Activated naive CD8-positive, alpha-beta T cell treated with anti-CD3 and anti-CD28 coated beads, Interleukin-2, amount 50 U/mL, for 24 hours (primary cell): ENCODE data around the gene PNMA8C.

Source experiments
- ATAC-seq: fragments of 150-1000 bp; cut with Tn5 transposase; one replicate; pipeline ENCODE4 v1.10.0; 2021
- DNase-seq: peaks from one replicate; pipeline ENCODE4 v3.0.0; 2021
- H3K27ac Mint-ChIP-seq: one replicate; pipeline ENCODE4 v1.8.0; 2021; ENCODE audit warnings: mild to moderate bottlenecking, mixed read lengths
- H3K27me3 Mint-ChIP-seq: one replicate; pipeline ENCODE4 v1.8.0; 2021; ENCODE audit warnings: mixed read lengths
- H3K36me3 Mint-ChIP-seq: one replicate; pipeline ENCODE4 v1.8.0; 2021; ENCODE audit warnings: low read depth, mixed read lengths
- H3K4me1 Mint-ChIP-seq: one replicate; pipeline ENCODE4 v1.8.0; 2021; ENCODE audit warnings: mixed read lengths
- H3K4me3 Mint-ChIP-seq: one replicate; pipeline ENCODE4 v1.8.0; 2021; ENCODE audit warnings: mild to moderate bottlenecking, moderate library complexity, mixed read lengths
- H3K9me3 Mint-ChIP-seq: one replicate; pipeline ENCODE4 v1.8.0; 2021; ENCODE audit warnings: mixed read lengths

Gene PNMA8C

DNA sequence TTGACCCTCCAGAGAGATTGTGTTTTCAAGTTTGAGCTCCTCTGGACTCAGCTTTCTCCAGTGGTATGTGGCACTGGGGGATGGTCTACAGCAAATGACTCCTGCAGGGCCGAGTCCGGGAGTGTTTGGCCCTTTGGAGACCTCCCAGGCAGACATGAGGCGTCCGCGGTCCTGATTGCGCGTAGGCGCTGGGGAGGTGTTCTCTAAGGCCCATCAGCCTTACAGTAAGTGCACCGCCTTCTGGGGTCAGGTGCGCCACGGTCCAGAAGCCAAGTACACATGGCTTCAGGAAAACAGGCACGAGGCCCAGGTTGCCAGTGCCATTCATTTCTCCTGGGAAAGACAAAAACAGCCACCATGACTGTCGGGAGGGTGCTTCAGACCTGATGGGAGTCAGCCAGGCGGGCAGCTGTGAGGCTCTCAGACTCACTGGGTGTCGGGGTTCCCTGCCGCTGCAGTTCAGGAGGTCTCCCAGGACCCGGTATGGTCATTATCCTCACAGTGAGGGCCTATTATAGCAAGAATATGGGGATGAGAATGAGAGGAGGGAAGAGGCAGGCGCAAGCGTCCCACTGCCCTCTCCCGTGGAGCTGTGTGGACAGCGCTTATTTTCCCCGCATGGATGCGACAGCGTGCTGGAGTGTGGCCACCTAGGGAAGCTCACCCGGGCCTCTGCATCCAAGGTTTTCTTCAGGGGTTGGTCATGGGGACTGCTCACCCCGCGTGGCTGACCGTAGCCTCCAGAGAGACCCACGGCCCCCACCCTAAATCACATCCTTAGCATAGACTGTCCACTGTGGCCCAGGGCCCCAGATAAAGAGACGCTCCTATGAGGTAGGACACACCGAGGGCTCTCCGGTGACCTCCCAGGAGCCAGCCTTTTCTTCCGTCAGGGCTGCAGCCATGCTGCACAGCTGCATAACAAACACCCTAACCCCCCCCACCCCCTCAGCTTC lies 37.2 kb downstream of the PNMA8C start:
- Mint-ChIP-seq H3K4me3 (no peak overlapping the region), H3K27ac (no peak overlapping the region), H3K27me3 (no peaks in the 10 kb centered on the region), H3K9me3 (no peaks in the 10 kb centered on the region), H3K36me3 (peaks cover 39% of the 10 kb centered on the region), H3K4me1 (peaks cover 10% of the 10 kb centered on the region)
- ATAC-seq: no peak
- no peak for DNase-seq

DNA sequence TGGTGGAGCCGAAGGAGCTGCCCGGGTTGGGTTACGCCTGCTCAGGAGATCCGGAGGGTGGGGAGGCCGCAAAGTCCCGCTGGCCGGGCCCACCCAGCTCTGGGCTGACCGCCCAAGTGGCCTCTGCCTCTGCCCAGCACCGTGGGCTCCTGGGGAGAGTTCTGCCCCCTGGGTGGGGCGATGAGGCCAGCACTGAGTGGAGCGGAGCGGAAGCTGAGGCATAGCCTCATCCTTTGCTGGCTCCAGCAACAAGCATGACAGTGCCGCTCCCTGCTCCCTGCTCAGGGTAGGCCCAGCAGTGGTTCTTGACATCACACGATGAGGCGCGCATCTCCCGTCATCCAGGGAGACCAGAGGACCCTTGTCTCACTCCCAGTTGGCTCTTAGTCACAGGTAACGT lies 37.9 kb downstream of the PNMA8C start:
- H3K9me3 Mint-ChIP-seq: no peaks in the 10 kb centered on the region
- peaks cover 10% of the 10 kb centered on the region for H3K4me1 Mint-ChIP-seq
- DNase-seq: no peak
- H3K4me3 Mint-ChIP-seq: no peak overlapping the region
- ATAC-seq: no peak
- H3K27me3 Mint-ChIP-seq: no peaks in the 10 kb centered on the region
- H3K27ac Mint-ChIP-seq: no peak overlapping the region
- H3K36me3 Mint-ChIP-seq: peaks cover 41% of the 10 kb centered on the region

DNA sequence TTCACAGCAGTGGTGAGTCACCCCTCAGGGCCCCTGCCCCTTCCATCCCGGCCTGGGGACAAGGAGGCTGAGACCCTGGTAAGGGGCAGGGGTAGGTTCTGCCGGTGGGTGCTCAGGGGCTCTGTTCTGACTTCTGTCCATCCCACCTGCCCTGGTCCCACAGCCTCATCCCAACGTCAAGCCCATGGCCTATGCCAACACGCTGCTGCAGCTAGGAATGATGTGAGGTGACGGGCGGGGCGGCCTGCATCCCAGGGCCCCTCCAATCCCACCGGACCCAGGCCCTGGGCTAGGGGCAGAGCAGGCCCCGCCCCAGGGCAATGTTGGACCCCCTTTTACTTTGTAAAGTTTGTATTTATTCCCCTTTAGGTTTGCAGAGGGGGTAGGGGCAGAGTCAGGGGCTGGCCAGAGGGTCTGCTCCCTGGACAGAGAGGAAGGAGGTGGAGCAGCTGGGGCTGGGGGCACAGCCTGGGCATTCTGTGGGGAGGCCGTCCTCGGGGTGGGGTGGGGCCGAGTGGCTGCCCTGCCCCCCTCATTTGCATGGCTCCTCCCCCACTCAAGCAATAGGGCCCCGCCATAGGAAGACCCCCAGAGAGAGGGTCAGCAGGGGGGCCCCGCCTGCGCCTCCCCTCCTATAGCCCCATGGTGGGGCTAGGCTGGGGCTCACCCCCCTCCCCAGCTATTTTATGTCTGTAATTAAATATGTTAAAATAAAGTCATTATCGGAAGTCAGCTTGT lies 38.4 kb downstream of the PNMA8C start:
- Mint-ChIP-seq H3K4me1 (peaks cover 8% of the 10 kb centered on the region), H3K36me3 (peaks cover 44% of the 10 kb centered on the region), H3K27ac (no peak overlapping the region), H3K4me3 (no peak overlapping the region), H3K9me3 (no peaks in the 10 kb centered on the region), H3K27me3 (no peaks in the 10 kb centered on the region)
- no peak for DNase-seq
- ATAC-seq: no peak

DNA sequence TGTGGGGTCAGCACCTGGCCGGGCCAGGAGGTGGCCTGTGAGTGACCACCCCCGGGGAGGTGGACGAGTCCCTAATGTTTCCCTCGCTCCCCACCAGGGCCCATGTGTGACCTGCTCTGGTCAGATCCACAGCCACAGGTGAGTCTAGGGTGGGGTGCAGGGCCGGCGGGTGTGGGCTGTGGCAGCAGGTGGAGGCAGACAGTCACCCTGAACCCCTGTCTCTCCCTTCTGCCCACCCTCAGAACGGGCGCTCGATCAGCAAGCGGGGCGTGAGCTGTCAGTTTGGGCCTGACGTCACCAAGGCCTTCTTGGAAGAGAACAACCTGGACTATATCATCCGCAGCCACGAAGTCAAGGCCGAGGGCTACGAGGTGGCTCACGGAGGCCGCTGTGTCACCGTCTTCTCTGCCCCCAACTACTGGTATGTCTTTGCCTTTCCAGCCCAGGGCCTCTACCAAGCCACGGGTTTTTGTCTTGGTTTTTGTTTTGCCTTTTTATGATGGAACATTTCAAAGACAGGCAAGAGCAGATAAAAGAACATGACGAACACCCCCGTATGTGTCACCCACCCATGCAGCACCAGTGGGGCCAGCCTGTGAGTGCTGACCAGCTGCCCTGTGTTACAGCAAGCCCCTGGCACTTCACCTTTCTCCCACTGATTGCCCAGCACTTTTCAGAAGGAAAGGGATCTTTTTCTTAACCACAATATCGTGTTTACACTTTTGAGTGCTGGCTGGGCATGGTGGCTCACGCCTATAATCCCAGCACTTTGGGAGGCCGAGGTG lies 40.2 kb downstream of the PNMA8C start:
- no peaks in the 10 kb centered on the region for H3K27me3 Mint-ChIP-seq
- H3K4me1 Mint-ChIP-seq: peaks cover 4% of the 10 kb centered on the region
- ATAC-seq (no peak), DNase-seq (no peak)
- peaks cover 52% of the 10 kb centered on the region for H3K36me3 Mint-ChIP-seq
- H3K27ac Mint-ChIP-seq: no peak overlapping the region
- no peak overlapping the region for H3K4me3 Mint-ChIP-seq
- H3K9me3 Mint-ChIP-seq: no peaks in the 10 kb centered on the region

DNA sequence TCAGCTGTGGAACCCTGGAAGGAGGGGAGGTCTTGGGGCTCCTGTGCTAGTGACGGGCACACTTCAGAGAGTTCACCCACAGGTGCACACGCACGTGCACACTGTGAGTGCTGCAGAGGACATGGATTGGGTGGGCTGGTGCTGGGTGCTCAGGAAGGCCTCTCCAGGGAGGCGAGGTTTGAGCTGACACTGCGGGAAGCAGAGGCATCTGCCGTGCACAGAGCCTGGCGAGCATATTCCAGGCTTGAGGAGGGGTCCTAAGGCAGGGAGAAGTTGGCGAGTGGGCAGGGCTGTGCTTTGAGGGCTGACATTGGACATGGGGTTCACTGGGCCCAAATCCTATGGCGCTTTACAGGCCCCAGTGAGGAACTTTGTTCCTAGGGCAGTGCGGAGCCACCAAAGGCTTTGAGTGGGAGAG lies 41.0 kb downstream of the PNMA8C start:
- peaks cover 2% of the 10 kb centered on the region for H3K4me1 Mint-ChIP-seq
- H3K36me3 Mint-ChIP-seq: peaks cover 53% of the 10 kb centered on the region
- DNase-seq: no peak
- no peaks in the 10 kb centered on the region for H3K27me3 Mint-ChIP-seq
- no peaks in the 10 kb centered on the region for H3K9me3 Mint-ChIP-seq
- no peak for ATAC-seq
- H3K27ac Mint-ChIP-seq: peak overlapping the region; percentile 56
- no peak overlapping the region for H3K4me3 Mint-ChIP-seq

DNA sequence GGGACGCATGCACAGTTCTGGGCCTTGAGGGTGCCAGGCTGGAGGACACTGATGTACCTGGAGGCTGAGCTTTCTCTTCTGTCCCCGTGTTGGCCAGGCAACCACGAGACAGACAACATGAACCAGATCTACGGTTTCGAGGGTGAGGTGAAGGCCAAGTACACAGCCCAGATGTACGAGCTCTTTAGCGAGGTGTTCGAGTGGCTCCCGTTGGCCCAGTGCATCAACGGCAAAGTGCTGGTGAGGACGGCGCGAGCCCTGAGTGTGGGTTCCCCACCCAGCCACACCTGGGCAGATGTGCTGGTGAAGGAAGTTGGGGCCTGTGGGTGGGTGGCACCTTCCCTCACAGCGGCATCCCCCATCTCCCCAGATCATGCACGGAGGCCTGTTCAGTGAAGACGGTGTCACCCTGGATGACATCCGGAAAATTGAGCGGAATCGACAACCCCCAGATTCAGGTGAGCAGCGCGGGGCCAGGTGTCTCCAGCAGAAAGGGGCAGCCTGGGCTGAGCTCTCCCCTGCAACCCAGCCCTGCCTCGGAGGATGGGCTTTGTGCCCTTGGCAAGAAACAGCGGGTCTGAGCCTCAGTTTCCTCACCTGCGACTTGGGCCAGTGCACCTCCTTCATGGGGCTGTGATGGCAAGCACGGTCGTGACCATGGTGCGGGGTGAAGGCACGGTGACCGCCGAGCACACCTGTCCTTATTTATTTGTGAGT lies 41.6 kb downstream of the PNMA8C start:
- peak overlapping the region; percentile 56 for H3K27ac Mint-ChIP-seq
- H3K4me1 Mint-ChIP-seq: peaks cover 2% of the 10 kb centered on the region
- H3K4me3 Mint-ChIP-seq: no peak overlapping the region
- no peaks in the 10 kb centered on the region for H3K9me3 Mint-ChIP-seq
- DNase-seq (no peak), ATAC-seq (no peak)
- no peaks in the 10 kb centered on the region for H3K27me3 Mint-ChIP-seq
- peaks cover 58% of the 10 kb centered on the region for H3K36me3 Mint-ChIP-seq

DNA sequence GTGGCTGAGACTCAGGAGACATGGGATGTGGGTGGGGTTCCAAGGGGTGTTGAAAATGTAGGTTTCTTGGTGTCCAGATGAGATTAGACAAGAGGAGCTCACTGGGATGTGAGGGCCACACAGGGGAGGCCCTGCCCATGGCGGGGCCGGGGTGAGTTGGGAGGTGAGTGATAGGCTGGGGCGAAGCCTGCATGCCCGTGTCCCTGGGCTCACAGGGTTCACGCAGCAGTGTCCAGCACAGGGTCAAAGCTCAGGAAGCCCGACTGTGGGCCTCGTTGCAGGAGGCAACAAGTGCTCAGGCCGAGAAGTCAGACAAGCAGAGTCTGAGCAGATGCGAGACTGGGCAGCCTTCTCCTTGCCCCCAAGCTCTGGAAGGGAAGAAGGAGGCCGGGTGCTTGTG lies 42.6 kb downstream of the PNMA8C start:
- no peaks in the 10 kb centered on the region for H3K9me3 Mint-ChIP-seq
- H3K4me3 Mint-ChIP-seq: no peak overlapping the region
- DNase-seq: no peak
- no peak for ATAC-seq
- peaks cover 2% of the 10 kb centered on the region for H3K4me1 Mint-ChIP-seq
- no peaks in the 10 kb centered on the region for H3K27me3 Mint-ChIP-seq
- H3K36me3 Mint-ChIP-seq: peaks cover 57% of the 10 kb centered on the region
- H3K27ac Mint-ChIP-seq: no peak overlapping the region

DNA sequence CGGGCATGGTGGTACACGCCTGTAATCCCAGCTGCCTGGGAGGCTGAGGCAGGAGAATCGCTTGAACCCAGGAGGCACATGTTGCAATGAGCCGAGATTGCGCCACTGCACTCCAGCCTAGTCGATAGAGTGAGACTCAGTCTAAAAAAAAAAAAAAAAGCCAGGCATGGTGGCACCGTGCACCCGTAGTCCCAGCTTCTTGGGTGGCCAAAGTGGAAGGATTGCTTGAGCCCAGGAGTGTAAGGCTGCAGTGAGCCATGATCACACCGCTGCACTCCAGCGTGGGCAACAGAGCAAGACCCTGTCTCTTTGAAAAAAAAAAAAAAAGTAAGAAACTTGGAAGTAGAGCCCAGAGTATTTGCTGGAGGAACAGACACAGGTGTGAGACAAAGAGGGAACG lies 43.1 kb downstream of the PNMA8C start:
- Mint-ChIP-seq H3K4me1 (peaks cover 2% of the 10 kb centered on the region), H3K27me3 (no peaks in the 10 kb centered on the region), H3K4me3 (no peak overlapping the region), H3K27ac (no peak overlapping the region), H3K36me3 (peaks cover 60% of the 10 kb centered on the region), H3K9me3 (no peaks in the 10 kb centered on the region)
- DNase-seq (no peak), ATAC-seq (no peak)

DNA sequence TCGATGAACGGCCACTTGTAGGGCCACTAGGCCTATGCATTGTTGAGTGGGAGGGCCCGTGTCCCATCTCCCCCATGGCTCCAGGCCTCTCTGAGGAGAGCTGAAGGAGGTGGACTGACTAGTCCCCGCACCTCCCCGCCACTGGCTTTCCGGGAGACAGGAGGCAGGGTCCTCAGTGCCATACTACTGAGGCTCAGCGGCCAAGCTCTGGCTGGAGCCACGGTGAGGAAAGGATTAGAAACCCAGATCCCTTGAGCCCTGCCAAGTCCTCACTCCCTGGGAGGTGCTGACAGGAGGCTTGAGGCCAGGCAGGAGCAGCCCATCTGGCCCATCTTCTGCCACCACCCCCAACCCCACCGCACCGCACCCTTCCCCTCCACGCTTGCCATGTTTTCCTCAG lies 44.3 kb downstream of the PNMA8C start:
- no peak for DNase-seq
- no peak overlapping the region for H3K27ac Mint-ChIP-seq
- peaks cover 2% of the 10 kb centered on the region for H3K4me1 Mint-ChIP-seq
- no peaks in the 10 kb centered on the region for H3K27me3 Mint-ChIP-seq
- ATAC-seq: no peak
- H3K4me3 Mint-ChIP-seq: no peak overlapping the region
- H3K9me3 Mint-ChIP-seq: no peaks in the 10 kb centered on the region
- H3K36me3 Mint-ChIP-seq: peaks cover 60% of the 10 kb centered on the region

DNA sequence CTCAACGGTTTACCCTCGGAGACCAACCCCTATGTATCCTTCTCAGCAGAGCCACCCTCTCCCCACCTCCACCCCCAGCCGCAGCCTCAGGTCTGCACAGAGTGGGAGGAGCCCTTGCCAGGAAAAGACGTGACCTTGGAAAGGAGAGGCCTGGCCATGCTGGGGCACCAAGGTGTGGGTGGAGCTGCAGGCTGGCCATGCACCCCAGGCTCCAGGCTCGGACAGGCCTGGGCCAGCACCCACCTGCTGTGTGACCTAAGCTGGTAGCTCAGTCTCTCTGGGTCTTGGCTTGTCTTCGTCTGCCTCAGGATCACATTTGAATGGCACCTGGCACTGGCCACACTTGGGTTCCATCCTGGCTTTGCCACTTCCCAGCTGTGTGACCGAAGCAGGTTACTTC lies 44.9 kb downstream of the PNMA8C start:
- Mint-ChIP-seq H3K4me1 (peaks cover 2% of the 10 kb centered on the region), H3K27me3 (no peaks in the 10 kb centered on the region), H3K4me3 (no peak overlapping the region), H3K9me3 (no peaks in the 10 kb centered on the region), H3K27ac (no peak overlapping the region), H3K36me3 (peaks cover 60% of the 10 kb centered on the region)
- no peak for DNase-seq
- ATAC-seq: no peak

DNA sequence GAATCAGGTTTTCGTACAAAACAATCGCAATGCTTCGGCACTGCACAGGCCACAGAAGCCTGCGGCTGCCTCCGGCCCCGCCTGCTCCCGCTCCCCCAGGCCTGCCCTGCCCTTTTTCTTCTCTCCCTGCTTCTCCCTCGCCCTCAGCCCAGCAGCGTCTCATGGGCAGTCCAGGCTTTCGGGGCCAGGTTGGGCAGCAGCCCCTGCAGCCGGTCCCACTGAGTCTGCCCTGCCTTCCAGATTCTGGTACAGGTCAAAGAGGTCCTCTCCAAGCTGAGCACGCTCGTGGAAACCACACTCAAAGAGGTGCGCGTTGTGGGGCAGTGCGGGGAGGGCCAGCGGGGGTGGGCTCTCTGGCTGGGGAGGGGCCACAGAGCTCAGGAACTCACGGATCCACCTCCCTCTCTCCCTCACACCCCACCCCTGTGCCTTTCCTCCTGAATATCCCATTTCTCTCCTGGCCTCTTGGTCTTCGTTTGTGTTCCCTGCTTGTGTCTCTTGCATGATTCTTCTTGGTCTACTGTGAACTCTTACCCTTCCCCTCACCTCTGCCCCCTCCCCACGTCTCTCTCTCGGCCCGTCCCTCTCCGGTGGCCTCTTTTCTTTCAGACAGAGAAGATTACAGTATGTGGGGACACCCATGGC lies 45.4 kb downstream of the PNMA8C start:
- no peak overlapping the region for H3K27ac Mint-ChIP-seq
- H3K36me3 Mint-ChIP-seq: peaks cover 58% of the 10 kb centered on the region
- no peaks in the 10 kb centered on the region for H3K27me3 Mint-ChIP-seq
- ATAC-seq: no peak
- H3K9me3 Mint-ChIP-seq: no peaks in the 10 kb centered on the region
- no peak overlapping the region for H3K4me3 Mint-ChIP-seq
- H3K4me1 Mint-ChIP-seq: peaks cover 2% of the 10 kb centered on the region
- DNase-seq: no peak

DNA sequence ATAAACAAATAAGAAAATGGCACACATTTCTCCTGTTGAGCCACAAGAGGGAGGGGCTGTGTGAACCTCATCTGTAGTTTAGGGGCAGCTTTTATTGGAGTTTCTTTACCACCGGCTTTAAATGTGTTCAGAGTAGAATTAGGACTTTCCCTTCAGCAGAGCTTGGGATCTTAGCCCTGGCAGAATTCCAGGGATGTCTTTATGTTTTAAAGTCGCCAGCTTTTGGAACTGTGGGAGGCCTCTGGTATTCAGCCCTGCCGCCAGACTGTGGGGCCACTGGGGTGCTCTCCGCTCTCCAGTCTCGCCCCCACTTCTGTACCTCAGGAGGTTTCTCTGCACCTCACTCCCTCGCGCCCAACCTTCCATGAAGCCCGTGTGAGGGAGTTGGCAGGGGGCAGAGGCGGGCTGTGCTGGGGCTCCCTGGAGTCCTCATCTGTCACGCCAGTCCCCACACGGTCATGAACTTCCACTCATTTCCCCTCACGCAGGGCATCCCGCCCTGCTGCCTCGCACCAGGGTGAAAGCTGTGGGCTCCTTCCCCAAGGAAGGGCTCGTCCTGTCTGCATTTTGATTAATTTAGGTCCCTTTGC lies 46.9 kb downstream of the PNMA8C start:
- DNase-seq (no peak), ATAC-seq (no peak)
- no peaks in the 10 kb centered on the region for H3K27me3 Mint-ChIP-seq
- peaks cover 59% of the 10 kb centered on the region for H3K36me3 Mint-ChIP-seq
- H3K27ac Mint-ChIP-seq: no peak overlapping the region
- no peak overlapping the region for H3K4me3 Mint-ChIP-seq
- peaks cover 5% of the 10 kb centered on the region for H3K4me1 Mint-ChIP-seq
- no peaks in the 10 kb centered on the region for H3K9me3 Mint-ChIP-seq

DNA sequence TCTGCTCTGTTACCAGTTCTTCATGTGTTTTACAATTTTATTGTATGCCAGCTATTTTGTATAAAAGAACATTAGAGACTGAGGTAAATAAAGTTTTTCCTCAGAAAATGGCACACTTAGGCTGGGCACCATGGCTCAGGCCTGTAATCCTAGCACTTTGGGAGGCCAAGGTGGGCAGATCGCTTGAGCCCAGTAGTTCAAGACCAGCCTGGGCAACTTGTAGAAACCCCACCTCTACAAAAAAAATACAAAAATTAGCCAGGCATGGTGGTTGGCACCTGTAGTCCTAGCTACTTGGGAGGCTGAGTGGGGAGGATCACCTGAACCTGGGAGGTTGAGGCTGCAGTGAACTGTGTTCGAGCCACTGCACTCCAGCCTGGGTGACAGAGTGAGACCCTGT lies 47.4 kb downstream of the PNMA8C start:
- H3K9me3 Mint-ChIP-seq: no peaks in the 10 kb centered on the region

More for the DNA sequence above, 47.4 kb downstream of the PNMA8C start:
- Mint-ChIP-seq H3K4me3 (no peak overlapping the region), H3K27ac (no peak overlapping the region), H3K27me3 (no peaks in the 10 kb centered on the region), H3K4me1 (peaks cover 5% of the 10 kb centered on the region), H3K36me3 (peaks cover 60% of the 10 kb centered on the region)
- no peak for DNase-seq
- ATAC-seq: no peak
